GM18507 (cell line): ENCODE data around the gene LRTM2.

ENCODE experiments used
- DNase-seq: peaks from one replicate; pipeline ENCODE4 v3.0.0; 2011; ENCODE audit warnings: low read depth; ENCODE audit not compliant: insufficient read length; ENCODE audit errors: extremely low spot score
- FAIRE-seq: peaks from 2 replicates; lab custom pipeline; 2011; peaks lifted over from hg19 to GRCh38; lab: Jason Lieb, UNC

Gene LRTM2

GRCh38 chr12:1839464-1839863, 19.1 kb downstream of the LRTM2 start:
- no peak for FAIRE-seq
- no peak for DNase-seq

DNA sequence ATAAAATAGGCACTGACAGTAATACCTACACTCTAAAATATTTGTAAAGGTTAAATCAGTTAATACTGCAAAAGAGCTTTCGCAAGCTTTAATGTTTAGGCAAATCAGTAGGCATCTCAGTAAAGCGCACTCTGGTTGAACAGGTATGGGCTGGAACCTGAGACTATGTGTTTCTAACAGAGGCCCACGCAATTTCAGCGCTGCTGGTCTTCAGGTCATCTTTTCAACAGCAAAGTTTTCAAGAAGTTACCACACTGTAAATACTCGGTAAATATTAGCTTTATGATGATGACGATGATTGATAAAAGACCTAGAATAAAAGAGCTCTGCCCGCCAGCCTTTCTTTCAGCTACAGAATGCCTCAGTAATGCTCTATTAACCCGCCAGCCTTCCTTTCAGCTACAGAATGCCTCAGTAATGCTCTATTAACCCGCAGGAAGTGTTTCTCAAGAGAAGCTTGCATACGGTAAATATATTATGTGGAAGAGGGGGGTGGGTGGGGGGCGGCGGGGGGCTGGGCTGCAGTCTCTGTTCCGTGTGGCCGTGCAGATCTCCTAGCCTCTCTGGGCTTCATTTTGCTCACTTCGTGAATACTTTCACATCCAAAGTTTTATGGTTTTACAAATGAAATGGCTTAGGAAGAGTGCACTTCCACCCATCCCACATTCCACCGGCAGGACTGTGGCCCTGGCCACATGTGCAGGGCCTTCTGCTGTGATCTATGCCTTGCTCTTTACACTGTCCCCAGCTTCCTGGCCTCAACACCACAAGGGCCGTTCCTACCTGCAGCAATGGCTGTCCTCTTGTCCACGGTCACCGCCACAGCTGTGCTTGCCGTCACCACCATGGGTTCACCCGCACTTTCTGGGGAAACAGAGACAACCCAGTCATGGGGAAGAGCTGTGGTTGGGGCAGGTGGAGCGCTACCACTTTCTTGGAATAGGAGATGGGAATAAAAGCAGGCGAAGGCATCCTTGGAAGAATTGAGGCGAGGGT, 19.9 kb downstream of the LRTM2 start:
- FAIRE-seq: no peak
- no peak for DNase-seq

DNA sequence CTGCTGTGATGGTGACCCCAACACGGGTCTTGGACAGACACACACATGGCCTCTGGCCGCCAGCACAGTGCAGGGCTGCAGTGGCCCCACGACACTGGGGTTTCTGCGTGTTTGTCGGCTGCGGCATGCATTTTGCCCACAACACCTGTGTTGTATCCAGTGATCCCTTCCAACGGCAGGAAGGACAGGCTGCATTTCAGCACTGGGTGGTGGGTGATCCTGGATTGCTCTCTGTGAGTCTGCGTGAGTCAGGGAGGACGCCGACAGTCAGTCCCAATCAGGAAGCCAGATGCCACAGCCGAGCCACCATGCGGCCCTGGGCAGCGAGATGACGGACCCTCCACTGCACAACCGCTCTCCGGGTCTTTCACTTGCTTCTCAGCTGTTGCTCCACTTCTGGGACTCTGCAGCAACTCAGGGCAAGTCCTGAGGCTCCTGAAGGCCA, 20.6 kb downstream of the LRTM2 start:
- no peak for DNase-seq
- FAIRE-seq: no peak

DNA sequence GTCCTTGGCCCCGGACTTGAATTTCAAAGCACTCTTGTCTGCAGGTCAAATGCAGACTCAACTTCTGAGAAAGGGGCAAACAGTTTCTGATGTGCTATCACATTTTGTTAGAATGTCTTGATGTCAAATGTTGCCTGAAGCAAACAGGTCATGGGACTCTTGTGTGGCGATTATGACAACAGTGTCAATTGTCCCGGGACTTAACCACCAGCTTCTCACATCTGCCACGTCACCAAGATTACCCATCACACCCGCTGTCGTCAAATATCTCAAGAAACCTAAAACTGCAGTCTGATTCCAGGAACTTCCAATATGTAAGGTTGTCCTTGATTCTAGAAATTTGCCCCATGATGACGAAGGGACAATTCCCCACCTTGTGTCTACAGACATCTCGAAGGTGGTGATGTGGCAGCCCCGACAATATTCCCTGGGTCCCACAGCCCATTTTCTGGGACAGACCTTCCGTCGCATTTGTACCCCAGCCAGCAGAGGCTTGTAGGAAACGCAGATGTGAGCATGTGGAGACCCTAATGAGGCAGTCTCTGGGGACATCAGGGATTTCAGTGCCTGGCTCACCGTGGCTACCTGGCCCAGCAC, 21.3 kb downstream of the LRTM2 start:
- FAIRE-seq: no peak
- no peak for DNase-seq

- DNase-seq (no peak), FAIRE-seq (no peak)
Observed at GRCh38 chr12:1842183-1842904, 22.0 kb downstream of the LRTM2 start.

DNA sequence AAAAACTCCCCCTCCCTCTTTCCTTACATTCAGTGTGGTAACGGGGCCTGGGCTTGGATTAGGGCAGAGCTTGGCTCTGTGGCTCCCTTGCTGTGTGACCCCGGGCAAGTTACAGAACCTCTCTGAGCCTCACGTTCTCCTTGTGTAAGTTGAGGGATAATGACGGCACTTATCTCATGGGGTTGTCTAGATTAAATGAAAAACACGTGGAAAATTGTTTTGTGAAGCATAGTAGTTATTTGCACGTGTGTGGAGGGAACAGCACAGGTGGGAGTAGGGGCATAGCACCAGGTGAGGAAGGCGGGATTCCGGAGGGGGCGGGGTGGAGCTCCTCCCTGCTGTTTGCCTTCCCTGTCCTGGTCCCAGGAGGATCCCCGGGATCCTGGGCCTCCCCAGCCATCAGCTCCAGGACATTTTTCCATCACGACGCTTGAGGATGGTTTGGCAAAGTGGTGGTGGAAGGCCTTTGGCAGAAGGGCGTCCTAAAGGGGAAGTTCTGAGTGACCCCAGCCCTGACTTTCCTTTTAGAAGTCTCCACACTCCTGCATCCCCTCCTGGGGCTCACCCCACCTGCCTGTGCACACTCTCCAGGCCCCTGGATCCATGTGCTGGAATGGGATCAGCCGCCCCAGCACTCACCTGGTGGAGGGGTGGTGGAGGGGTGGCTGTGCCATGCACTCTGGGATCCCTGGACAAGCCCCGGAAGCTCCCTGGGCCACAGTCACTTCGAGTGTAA, 22.7 kb downstream of the LRTM2 start:
- no peak for DNase-seq
- no peak for FAIRE-seq

DNA sequence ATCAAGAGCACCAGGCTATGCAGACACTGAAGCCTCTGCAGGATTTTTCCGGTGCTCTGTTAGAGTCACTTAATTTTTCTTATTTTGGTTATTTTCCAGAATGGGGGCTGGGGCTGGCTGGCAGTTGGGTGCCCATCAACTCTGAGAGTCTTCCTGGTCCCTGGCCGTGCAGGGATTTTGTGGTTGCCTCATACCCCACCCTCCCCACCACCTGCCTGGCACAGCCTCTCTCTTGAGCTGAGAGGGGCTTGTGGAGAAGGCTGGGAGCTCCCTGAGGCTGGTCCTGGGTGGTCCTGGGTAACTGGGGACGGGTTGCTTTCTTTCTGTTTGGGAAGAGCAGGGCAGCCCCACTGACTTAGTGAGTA, 23.3 kb downstream of the LRTM2 start:
- FAIRE-seq: no peak
- DNase-seq: no peak

GRCh38 chr12:1844223-1844622, 23.9 kb downstream of the LRTM2 start:
- FAIRE-seq (no peak), DNase-seq (no peak)

- DNase-seq: no peak
- no peak for FAIRE-seq
Observed at GRCh38 chr12:1844661-1845409, 24.5 kb downstream of the LRTM2 start.

GRCh38 chr12:1845427-1845826, 25.1 kb downstream of the LRTM2 start:
- no peak for DNase-seq
- FAIRE-seq: no peak

DNA sequence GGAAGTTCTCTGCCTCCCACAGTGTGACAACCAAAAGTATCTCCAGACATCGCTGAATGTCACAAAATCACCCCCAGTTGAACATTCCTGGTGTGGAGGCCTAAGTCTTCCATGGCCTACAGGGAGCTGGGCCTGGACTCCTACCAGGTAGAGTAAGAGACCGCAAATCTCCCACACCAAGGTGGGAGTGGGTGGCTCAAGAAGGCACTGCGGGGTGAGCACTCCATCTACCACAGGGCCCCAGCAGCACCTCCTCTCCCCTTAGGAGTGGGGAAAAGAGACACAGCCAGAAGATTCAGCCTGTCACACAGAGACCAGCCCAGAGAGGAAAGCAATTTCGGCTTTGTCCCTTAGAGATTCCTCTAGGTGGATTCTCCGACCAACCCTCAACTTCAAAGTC, 25.5 kb downstream of the LRTM2 start:
- no peak for DNase-seq

DNA sequence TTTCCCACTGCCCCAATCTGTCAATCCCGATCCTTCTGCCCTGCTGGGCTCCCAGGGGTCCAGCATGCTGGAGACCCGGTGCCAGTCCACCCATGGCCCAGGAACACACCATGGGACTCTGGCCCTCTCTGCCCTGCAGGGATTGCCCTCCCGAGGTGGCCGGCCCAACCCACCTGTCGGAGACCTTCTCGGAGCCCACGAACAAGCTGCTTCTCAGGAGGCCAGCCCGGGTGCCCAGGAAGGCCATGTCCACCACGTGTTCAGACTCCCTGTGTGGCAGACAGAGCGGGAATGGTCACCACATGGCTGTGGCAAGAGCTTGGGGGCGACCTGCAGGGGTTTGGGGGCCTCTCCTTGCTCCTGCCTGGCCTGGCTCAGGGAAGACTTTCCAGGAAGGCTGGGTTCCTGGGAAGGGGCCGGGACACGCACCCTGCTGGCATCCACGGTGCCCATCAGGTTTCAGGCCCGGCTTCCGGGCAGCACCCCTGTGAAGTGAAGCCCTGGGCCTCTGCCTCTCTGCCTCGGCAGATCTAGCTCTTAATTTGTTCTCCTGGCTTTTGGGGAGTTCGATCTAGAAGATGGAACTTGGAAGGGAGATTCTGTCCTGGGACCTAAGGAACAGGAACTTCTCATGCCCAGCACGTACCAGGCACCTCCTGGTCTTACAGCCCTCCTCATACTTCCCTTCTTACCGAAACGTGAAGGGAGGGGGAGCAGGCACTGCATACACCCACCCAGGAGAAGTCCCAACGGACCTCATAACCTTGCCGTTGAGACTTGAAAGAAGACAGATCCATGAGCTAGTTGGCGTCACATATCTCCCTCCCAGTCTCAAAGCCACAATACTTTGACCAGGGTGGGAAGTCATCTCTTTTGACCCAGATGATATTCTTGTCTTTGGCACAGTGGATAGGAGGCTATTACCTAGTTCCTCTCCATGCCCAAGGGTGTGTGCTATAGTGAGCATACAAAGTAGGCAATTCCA, 26.3 kb downstream of the LRTM2 start:
- DNase-seq (no peak), FAIRE-seq (no peak)

More for the DNA sequence above, 25.5 kb downstream of the LRTM2 start:
- FAIRE-seq: no peak

DNA sequence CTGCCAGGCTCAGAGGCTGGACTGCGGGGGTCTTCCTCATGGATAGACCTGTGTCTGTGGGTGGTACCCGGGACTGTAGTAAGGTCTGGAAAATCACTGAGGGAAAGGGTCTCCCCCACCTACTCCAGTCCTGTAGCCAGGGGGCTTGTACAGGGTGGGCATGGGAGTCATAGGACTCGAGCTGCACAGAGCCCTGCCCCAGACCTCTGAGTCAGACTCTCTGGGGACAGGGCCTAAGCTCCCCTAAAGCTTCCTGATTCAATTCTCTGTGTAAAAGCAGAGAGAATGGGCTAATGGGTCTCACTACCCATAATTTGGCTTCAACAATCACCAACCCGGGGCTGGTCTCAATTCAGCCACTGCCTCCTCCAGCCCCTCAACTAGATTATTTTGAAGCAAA, 27.0 kb downstream of the LRTM2 start:
- DNase-seq (no peak), FAIRE-seq (no peak)

DNA sequence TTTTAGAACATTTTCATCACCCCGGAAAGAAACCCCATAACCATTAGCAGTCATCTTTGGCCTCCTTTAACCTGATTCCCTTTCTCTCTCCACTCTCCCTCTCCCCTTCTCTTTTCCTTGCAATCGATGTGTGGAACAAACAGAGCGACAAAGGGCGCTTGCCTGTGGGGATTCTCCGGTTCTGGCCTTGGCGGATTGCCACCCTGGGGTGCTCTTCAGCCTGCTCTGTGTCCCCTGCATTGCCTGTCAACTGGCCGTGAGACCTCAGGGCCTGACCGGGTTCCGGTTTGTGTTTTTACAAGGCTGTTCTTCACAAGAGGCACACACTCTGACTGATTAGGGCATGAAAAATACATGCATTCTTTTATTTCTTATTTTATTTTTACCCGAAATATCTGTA, 27.8 kb downstream of the LRTM2 start:
- FAIRE-seq (no peak), DNase-seq (no peak)

- no peak for DNase-seq
Observed at GRCh38 chr12:1848745-1849144, 28.4 kb downstream of the LRTM2 start.

GRCh38 chr12:1851151-1851701, 30.9 kb downstream of the LRTM2 start:
- DNase-seq: no peak
- no peak for FAIRE-seq

More at GRCh38 chr12:1848745-1849144, 28.4 kb downstream of the LRTM2 start:
- FAIRE-seq: no peak

DNA sequence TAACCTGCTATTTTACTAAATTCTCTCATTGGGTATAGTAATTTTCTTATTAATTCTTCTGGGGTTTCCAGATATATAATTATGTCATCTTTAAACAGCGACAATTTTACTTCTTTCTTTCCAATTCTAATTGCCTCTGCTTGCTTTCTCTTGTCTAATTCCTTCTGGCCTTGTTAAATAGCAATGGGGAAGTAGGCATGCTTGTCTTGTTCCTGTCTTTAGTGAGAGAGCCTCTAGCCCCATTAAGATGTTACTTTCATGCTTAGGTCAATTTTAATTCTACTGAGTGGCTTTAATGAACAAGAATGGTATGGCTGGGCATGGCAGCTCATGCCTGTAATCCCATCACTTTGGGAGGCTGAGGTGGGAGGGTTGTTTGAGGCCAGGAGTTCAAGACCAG, 31.7 kb downstream of the LRTM2 start:
- no peak for DNase-seq
- FAIRE-seq: no peak

- FAIRE-seq (no peak), DNase-seq (no peak)
Observed at GRCh38 chr12:1853716-1854115, 33.4 kb downstream of the LRTM2 start.
